GM12878 (cell line): ENCODE data around the gene RBMS1. TPM values are rescaled to one million over a fixed set of nuclear protein-coding genes. Genes with fewer than 3 reads are reported as not detected.

Experiments used
- ATAC-seq: fragments of 200-7000 bp; cut with Tn5 transposase; 3 replicates; pipeline ENCODE4 v1.9.1; 2020; ENCODE audit warnings: mild to moderate bottlenecking, moderate library complexity
- BruUV-seq: library from RNA; stranded (reverse); fragments of 400-500 nt; replicated peaks from 2 replicates; lab custom pipeline; 2021; lab: Mats Ljungman, UMichigan
- CTCF ChIA-PET: fragments of 300-600 bp; sonication (Branson Sonifier 250); formaldehyde crosslinking; extraction: SDS; loops from one replicate; lab custom pipeline; 2021; ENCODE audit warnings: inconsistent platforms; lab: Yijun Ruan, JAX
- POLR2A ChIA-PET: fragments of 350-600 bp; formaldehyde crosslinking; extraction: SDS; loops from one replicate; lab custom pipeline; 2021; ENCODE audit warnings: inconsistent platforms; lab: Charles Lee
- RAD21 ChIA-PET: fragments of 300-600 bp; sonication (Branson Sonifier 250); formaldehyde crosslinking; loops from one replicate; lab custom pipeline; 2023; ENCODE audit warnings: antibody characterized with exemption; ENCODE audit not compliant: unreplicated experiment; lab: Charles Lee
- SMC1A ChIA-PET: fragments of 300-600 bp; sonication (Branson Sonifier 250); formaldehyde crosslinking; loops from one replicate; lab custom pipeline; 2023; ENCODE audit not compliant: unreplicated experiment, uncharacterized antibody; lab: Charles Lee
- DNase-seq: peaks from one replicate; pipeline ENCODE4 v3.0.0-alpha.2; 2011; ENCODE audit warnings: low read depth, low spot score
- FAIRE-seq: peaks from 3 replicates; lab custom pipeline; 2011; peaks lifted over from hg19 to GRCh38; lab: Jason Lieb, UNC
- H2AFZ ChIP-seq: 2 replicates; pipeline ENCODE4 v1.6.0; 2011; ENCODE audit warnings: low read depth, low read length, control low read depth; ENCODE audit not compliant: control insufficient read depth
- H3K27ac ChIP-seq: 2 replicates; pipeline ENCODE4 v1.5.1; 2011; ENCODE audit warnings: control low read depth; ENCODE audit not compliant: control insufficient read depth, insufficient read depth
- H3K27me3 ChIP-seq, 2 experiments: replicated peaks in 1 of 2; 2 replicates each; pipeline versions ENCODE4 v1.6.0 to v1.6.1; 2011; ENCODE audit warnings: low read length in 1 of 2; ENCODE audit not compliant: control insufficient read depth in 2 of 2, insufficient read depth in 2 of 2
- H3K36me3 ChIP-seq, 2 experiments: 2 replicates each; pipeline ENCODE4 v1.5.1; 2011; ENCODE audit warnings: low read length in 1 of 2; ENCODE audit not compliant: control insufficient read depth in 2 of 2, insufficient read depth in 2 of 2
- H3K4me1 ChIP-seq: 2 replicates; pipeline ENCODE4 v1.6.1; 2011; ENCODE audit warnings: mild to moderate bottlenecking, low read length, moderate library complexity, mixed read lengths; ENCODE audit not compliant: control insufficient read depth, insufficient read depth
- H3K4me2 ChIP-seq: 2 replicates; pipeline ENCODE4 v1.6.0; 2011; ENCODE audit warnings: control low read depth; ENCODE audit not compliant: control insufficient read depth, insufficient read depth
- H3K4me3 ChIP-seq: fragments of 200-600 bp; sonication (generic); 2 replicates; pipeline ENCODE4 v1.5.1; 2016
- H3K79me2 ChIP-seq: 2 replicates; pipeline ENCODE4 v1.6.0; 2011; ENCODE audit warnings: low read length; ENCODE audit not compliant: control insufficient read depth, insufficient read depth
- H3K9ac ChIP-seq: 2 replicates; pipeline ENCODE4 v1.8.0; 2011; ENCODE audit warnings: low read length, control low read depth, mixed read lengths; ENCODE audit not compliant: control insufficient read depth, insufficient read depth
- H3K9me3 ChIP-seq: replicated peaks from 3 replicates; pipeline ENCODE4 v1.5.1; 2011; ENCODE audit warnings: mild to moderate bottlenecking, low read length; ENCODE audit not compliant: control insufficient read depth, insufficient read depth
- H4K20me1 ChIP-seq: 2 replicates; pipeline ENCODE4 v1.6.0; 2011; ENCODE audit not compliant: control insufficient read depth, insufficient read depth
- ATF7 ChIP-seq: fragments of 450-650 bp; IDR thresholded peaks from 2 replicates; pipeline ENCODE4 v1.6.1; 2016; ENCODE audit warnings: low read depth, mild to moderate bottlenecking
- BACH1 ChIP-seq: fragments of 450-650 bp; IDR thresholded peaks from 2 replicates; pipeline ENCODE4 v1.6.1; 2017; ENCODE audit warnings: mild to moderate bottlenecking, borderline replicate concordance
- BCL3 ChIP-seq: IDR thresholded peaks from 2 replicates; pipeline ENCODE4 v1.6.1; 2011; ENCODE audit warnings: borderline replicate concordance, low read depth, mild to moderate bottlenecking, moderate library complexity, low read length; ENCODE audit not compliant: insufficient read depth, poor library complexity, severe bottlenecking
- BMI1 ChIP-seq: fragments of 450-650 bp; IDR thresholded peaks from 2 replicates; pipeline ENCODE4 v1.6.1; 2016; ENCODE audit warnings: mild to moderate bottlenecking, moderate library complexity, borderline replicate concordance
- CHD2 ChIP-seq: IDR thresholded peaks from 2 replicates; pipeline ENCODE4 v1.6.1; 2011; ENCODE audit warnings: low read depth, low read length, improper control_type of control experiment, borderline replicate concordance
- HDAC2 ChIP-seq: fragments of 200-600 bp; sonication (generic); IDR thresholded peaks from 2 replicates; pipeline ENCODE4 v1.6.1; 2017
- IKZF2 ChIP-seq, 2 experiments: fragments of 450-650 bp; IDR thresholded peaks; 2 replicates each; pipeline ENCODE4 v1.6.1; 2017; ENCODE audit warnings: mild to moderate bottlenecking in 2 of 2, moderate library complexity in 2 of 2
- KAT2A ChIP-seq: conservative IDR thresholded peaks from 2 replicates; pipeline ENCODE4 v1.6.1; 2011; ENCODE audit warnings: low read depth, low read length; ENCODE audit not compliant: control insufficient read depth
- NRF1 ChIP-seq: conservative IDR thresholded peaks from 2 replicates; pipeline ENCODE4 v1.6.1; 2011; ENCODE audit warnings: mild to moderate bottlenecking, low read depth, low read length, improper control_type of control experiment
- PAX5 ChIP-seq: IDR thresholded peaks from 2 replicates; pipeline ENCODE4 v1.6.1; 2011; ENCODE audit warnings: low read depth, low read length, borderline replicate concordance
- PBX3 ChIP-seq: IDR thresholded peaks from 2 replicates; pipeline ENCODE4 v1.6.1; 2011; ENCODE audit warnings: mild to moderate bottlenecking, low read depth, low read length, moderate library complexity; ENCODE audit not compliant: insufficient replicate concordance
- RAD21 ChIP-seq: IDR thresholded peaks from 2 replicates; pipeline ENCODE4 v1.6.1; 2011; ENCODE audit warnings: mild to moderate bottlenecking, low read depth, low read length, moderate library complexity; ENCODE audit not compliant: insufficient read depth
- RELA ChIP-seq: fragments of 450-650 bp; IDR thresholded peaks from 2 replicates; pipeline ENCODE4 v1.8.0; 2014; ENCODE audit warnings: borderline replicate concordance; ENCODE audit not compliant: partially characterized antibody
- ZBTB4 ChIP-seq: fragments of 450-650 bp; formaldehyde crosslinking; IDR thresholded peaks from 2 replicates; pipeline ENCODE4 v1.4.0; 2022; ENCODE audit warnings: mild to moderate bottlenecking, moderate library complexity
- WGBS: methylation state at CpG from one replicate; pipeline ENCODE4 v1.1.6; 2016; ENCODE audit warnings: low lambda C conversion rate; ENCODE audit not compliant: insufficient replicate concordance, insufficient coverage; ENCODE audit errors: missing lambda C conversion rate; 5-methylcytosine and 5-hydroxymethylcytosine counted together
- in situ Hi-C: fragments of 300-500 bp; cut with MboI; formaldehyde crosslinking; loops from 9 replicates; pipeline ENCODE4 v1.14.3; 2018; ENCODE audit warnings: mixed read lengths
- intact Hi-C: fragments of 100-400 bp; cut with micrococcal nuclease; formaldehyde crosslinking; loops from one replicate; pipeline ENCODE4 v1.14.2; 2022; ENCODE audit not compliant: unreplicated experiment
- polyA plus RNA-seq, 11 experiments: library from polyadenylated mRNA; depleted of rRNA in 4 of 11; unstranded in 6 of 11; stranded (reverse) in 5 of 11; fragments of >200 nt; fragmentation: Nextera tagmentation in 4 of 11; fragmentation: Illumina TruSeq in 1 of 11; extraction: Ambion mirVana in 4 of 11; extraction: Trizol in 1 of 11; gene quantifications; 1 replicate in 1 of 11; 2 replicates in 10 of 11; pipeline versions ENCODE4 v1.2.1 to v1.2.3, GENCODE V29; 2011 to 2016; ENCODE audit warnings: inconsistent platforms in 2 of 11, missing spikeins in 2 of 11, low read depth in 1 of 11
- total RNA-seq, 4 experiments: library from RNA; depleted of rRNA in 3 of 4; stranded (reverse); fragments of >200 nt in 3 of 4; fragmentation: Illumina TruSeq in 1 of 4; extraction: Trizol in 1 of 4; gene quantifications; 2 replicates each; pipeline versions ENCODE4 v1.2.1 to v1.2.3, GENCODE V29; 2013 to 2021

RBMS1 gene
- total and polyA plus RNA-seq, 10 of the 15 experiments (the other 5 are each of a cell fraction or from before 2014, with no cell fraction given), result 0.04 to 0.31 (median 0.17) TPM; not detected in 1

- TF ChIP-seq PBX3 (no peak), RAD21 (no peak), BCL3 (no peak), PAX5 (no peak), RELA (no peak), ATF7 (no peak), NRF1 (no peak), CHD2 (no peak), IKZF2 (IDR thresholded peaks at IDR 0.05) (no peak), BACH1 (no peak)
These were observed 190.1 kb downstream of the RBMS1 start (continued) for GRCh38 chr2:160303527-160303926.

GRCh38 chr2:160303076-160303475 lies 190.5 kb downstream of the RBMS1 start:
- no peak for DNase-seq
- no peaks in the 10 kb centered on the region for H3K79me2 ChIP-seq
- no peak for FAIRE-seq
- intact Hi-C loops, result no loop called here
- H3K27me3 ChIP-seq, result no peaks in the 10 kb centered on the region; a peak in 1 of 4 replicates
- no peak overlapping the region for H3K4me2 ChIP-seq
- no peaks in the 10 kb centered on the region for H3K9me3 ChIP-seq
- BruUV-seq, result no TSS peak
- ChIA-PET SMC1A (no interaction called here), RAD21 (no interaction called here), POLR2A (interaction anchor here (0.7 kb wide), 1 partner anchor 12 kb away, joined by 3 read pairs; no protein-coding TSS in a partner anchor), CTCF (interaction anchor here (1.0 to 1.1 kb wide), 2 partner anchors 8 to 19 kb away, joined by 3 to 4 read pairs; no protein-coding TSS in a partner anchor)
- H3K36me3 ChIP-seq, result no peaks in the 10 kb centered on the region
- H4K20me1 ChIP-seq, result no peaks in the 10 kb centered on the region
- in situ Hi-C loops, result no loop called here
- H2AFZ ChIP-seq, result no peak overlapping the region
- WGBS, result 2% methylated on average over 2 of the region's 2 CpGs
- H3K9ac ChIP-seq, result no peak overlapping the region
- H3K4me3 ChIP-seq, result no peak overlapping the region
- no peak overlapping the region for H3K27ac ChIP-seq
- no peak for ATAC-seq
- H3K4me1 ChIP-seq, result no peaks in the 10 kb centered on the region
- no peak for TF ChIP-seq BMI1
- no peak for TF ChIP-seq ZBTB4 (CRISPR knock-in tag)
- TF ChIP-seq KAT2A, result no peak
- TF ChIP-seq HDAC2, result no peak
